GM10248 (cell line): ENCODE results near the gene KRT16.
"Not testable (repeated sequence)": the region's sequence is repeated elsewhere in the genome, so short reads cannot be mapped to it uniquely, and the experiment has no call there.

ENCODE experiments used
- CTCF ChIA-PET: fragments of 300-600 bp; sonication (Branson Sonifier 250); formaldehyde crosslinking; extraction: SDS; loops from one replicate; lab custom pipeline; 2021; ENCODE audit warnings: antibody characterized with exemption; lab: Yijun Ruan, JAX
- POLR2A ChIA-PET: fragments of 350-650 bp; sonication (Branson Sonifier 250); formaldehyde crosslinking; extraction: SDS; loops from one replicate; lab custom pipeline; 2020; ENCODE audit warnings: antibody characterized with exemption; lab: Yijun Ruan, JAX
- DNase-seq: peaks from one replicate; pipeline ENCODE4 v3.0.0; 2012; ENCODE audit errors: extremely low spot score
- CTCF ChIP-seq: IDR thresholded peaks from 2 replicates; pipeline ENCODE4 v1.5.1; 2012; ENCODE audit warnings: mild to moderate bottlenecking, low read depth; ENCODE audit errors: extremely low read depth, missing control alignments, control extremely low read depth

The KRT16 gene

GRCh38 chr17:41581366-41582060 lies 31.1 kb downstream of the KRT16 start:
- CTCF ChIA-PET, result interaction anchor here (1.0 to 2.7 kb wide), 7 partner anchors 18 to 84 kb away, joined by 3 to 14 read pairs (median 4); no protein-coding TSS in a partner anchor
- TF ChIP-seq CTCF, result no peak
- POLR2A ChIA-PET, result no interaction called here
- no peak for DNase-seq

- ChIA-PET CTCF (interaction anchor here (1.0 to 2.7 kb wide), 3 partner anchors 32 to 82 kb away, joined by 5 to 14 read pairs (median 9); no protein-coding TSS in a partner anchor), POLR2A (no interaction called here)
- no peak for DNase-seq
- TF ChIP-seq CTCF, result no peak
Observed at GRCh38 chr17:41580687-41581365, 31.7 kb downstream of the KRT16 start.

- ChIA-PET POLR2A (no interaction called here), CTCF (interaction anchor here (1.0 to 2.6 kb wide), 11 partner anchors 8 to 87 kb away, joined by 3 to 17 read pairs (median 5); no protein-coding TSS in a partner anchor)
- TF ChIP-seq CTCF, result no peak
- no peak for DNase-seq
Observed at GRCh38 chr17:41580244-41580575, 32.4 kb downstream of the KRT16 start.

GRCh38 chr17:41579484-41580243 lies 32.9 kb downstream of the KRT16 start:
- ChIA-PET CTCF (interaction anchor here (1.0 to 2.6 kb wide), 11 partner anchors 9 to 88 kb away, joined by 3 to 17 read pairs (median 5); no protein-coding TSS in a partner anchor), POLR2A (interaction anchor here (0.6 kb wide), 1 partner anchor 761 kb away, joined by 3 read pairs; no protein-coding TSS in a partner anchor)
- peak; percentile 48 for TF ChIP-seq CTCF
- DNase-seq, result peak; percentile 87

- no peak for DNase-seq
- ChIA-PET POLR2A (interaction anchor here (0.6 kb wide), 1 partner anchor 760 kb away, joined by 3 read pairs; no protein-coding TSS in a partner anchor), CTCF (interaction anchor here (1.0 to 2.6 kb wide), 12 partner anchors 9 to 88 kb away, joined by 3 to 17 read pairs (median 4); no protein-coding TSS in a partner anchor)
- no peak for TF ChIP-seq CTCF
Observed at GRCh38 chr17:41578971-41579370, 33.6 kb downstream of the KRT16 start.

- ChIA-PET CTCF (interaction anchor here (1.3 to 2.6 kb wide), 5 partner anchors 14 to 87 kb away, joined by 3 to 17 read pairs (median 7); no protein-coding TSS in a partner anchor), POLR2A (no interaction called here)
- no peak for TF ChIP-seq CTCF
- no peak for DNase-seq
Observed at GRCh38 chr17:41578538-41578937, 34.0 kb downstream of the KRT16 start.

GRCh38 chr17:41576740-41577139 lies 35.8 kb downstream of the KRT16 start:
- CTCF ChIA-PET, DNase-seq, POLR2A ChIA-PET: not testable (repeated sequence)
